Measurements from ENCODE around the gene OR1I1.
A peak's percentile ranks its signal among the peaks of the same experiment; 100 is the strongest.

OR1I1 gene

DNA sequence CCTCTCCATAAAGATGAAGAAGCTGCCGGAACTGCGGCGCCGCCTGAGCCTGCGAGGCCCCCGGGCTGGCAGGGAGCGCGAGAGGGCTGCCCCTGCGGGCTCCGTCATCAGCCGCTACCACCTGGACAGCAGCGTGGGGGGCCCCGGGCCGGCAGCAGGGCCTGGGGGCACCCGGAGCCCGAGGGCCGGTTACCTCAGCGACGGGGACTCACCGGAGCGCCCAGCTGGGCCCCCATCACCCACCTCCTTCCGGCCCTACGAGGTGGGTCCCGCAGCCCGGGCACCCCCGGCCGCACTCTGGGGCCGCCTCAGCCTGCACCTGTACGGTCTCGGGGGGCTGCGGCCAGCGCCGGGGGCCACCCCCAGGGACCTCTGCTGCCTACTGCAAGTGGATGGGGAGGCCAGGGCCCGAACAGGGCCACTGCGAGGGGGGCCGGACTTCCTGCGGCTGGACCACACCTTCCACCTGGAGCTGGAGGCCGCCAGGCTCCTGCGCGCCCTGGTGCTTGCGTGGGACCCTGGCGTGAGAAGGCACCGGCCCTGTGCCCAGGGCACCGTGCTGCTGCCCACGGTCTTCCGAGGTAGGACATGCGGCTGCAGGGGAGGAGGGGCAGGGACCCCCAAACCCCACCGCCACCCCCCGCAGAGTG lies 27.9 kb downstream of the OR1I1 start:
- no peak for DNase-seq (ENCODE audit: low spot score)
- Histone ChIP-seq H3K27ac (replicated peaks; ENCODE audit: low read length) (no peak overlapping the region), H3K14ac (ENCODE audit: low read length) (no peak overlapping the region), H3K4me1 (ENCODE audit: control insufficient read depth in 2 of 2, insufficient read depth in 1 of 2, low read depth in 1 of 2, low read length in 2 of 2) (peaks cover 4 to 9% of the 10 kb centered on the region in 2 donors), H3K18ac (ENCODE audit: low read length) (no peak overlapping the region), H3K9me3 (replicated peaks in 1 of 2; ENCODE audit: control insufficient read depth in 2 of 2, insufficient read depth in 1 of 2, low read depth in 1 of 2, low read length in 2 of 2) (peaks cover 4 to 6% of the 10 kb centered on the region in 2 donors), H3K23ac (ENCODE audit: low read depth, low read length, poor library complexity) (no peak overlapping the region), H3K9ac (ENCODE audit: low read depth, low read length, poor library complexity) (no peak overlapping the region), H3K4me3 (ENCODE audit: low read length in 2 of 2) (no peak overlapping the region), H4K91ac (ENCODE audit: low read depth, low read length, poor library complexity) (no peak overlapping the region), H2BK15ac (ENCODE audit: low read length) (no peak overlapping the region), H2AK5ac (ENCODE audit: low read depth, low read length) (no peak overlapping the region), H4K8ac (ENCODE audit: low read depth, low read length) (no peak overlapping the region), H2BK120ac (ENCODE audit: low read depth, low read length) (no peak overlapping the region), H2BK5ac (ENCODE audit: low read length) (no peak overlapping the region), H3K36me3 (replicated peaks in 1 of 2; ENCODE audit: control insufficient read depth in 2 of 2, insufficient read depth in 2 of 2, low read length in 2 of 2) (peaks cover 40 to 58% of the 10 kb centered on the region in 2 donors), H3K79me1 (ENCODE audit: low read depth, low read length) (peaks cover 12% of the 10 kb centered on the region), H2BK12ac (ENCODE audit: low read length) (no peak overlapping the region), H3K4me2 (ENCODE audit: insufficient read depth, low read length, poor library complexity, severe bottlenecking) (no peak overlapping the region), H3K27me3 (ENCODE audit: control insufficient read depth in 3 of 3, insufficient read depth in 3 of 3, low read depth in 1 of 3, low read length in 3 of 3) (no peaks in the 10 kb centered on the region), H2AFZ (ENCODE audit: low read length) (no peak overlapping the region), H3K4ac (ENCODE audit: low read length) (no peak overlapping the region)
- WGBS, 2 donors (ENCODE audit: extremely low coverage in 2 of 2, insufficient read length in 2 of 2, insufficient replicate concordance in 1 of 2), result no CpG with 5 or more reads among the region's 49 CpGs

DNA sequence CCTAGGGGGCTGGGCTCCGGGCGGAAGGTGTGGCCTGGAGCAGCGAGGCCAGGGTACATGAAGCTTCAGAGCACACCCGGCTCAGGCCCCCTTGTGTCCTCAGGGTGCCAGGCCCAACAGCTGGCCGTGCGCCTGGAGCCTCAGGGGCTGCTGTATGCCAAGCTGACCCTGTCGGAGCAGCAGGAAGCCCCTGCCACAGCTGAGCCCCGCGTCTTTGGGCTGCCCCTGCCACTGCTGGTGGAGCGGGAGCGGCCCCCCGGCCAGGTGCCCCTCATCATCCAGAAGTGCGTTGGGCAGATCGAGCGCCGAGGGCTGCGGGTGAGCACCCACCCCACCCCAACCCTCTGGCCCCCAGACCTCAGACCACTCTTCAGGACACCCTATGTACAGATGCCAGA lies 28.4 kb downstream of the OR1I1 start:
- no peak overlapping the region for H3K4ac ChIP-seq (ENCODE audit: low read length)
- no peak overlapping the region for H2BK15ac ChIP-seq (ENCODE audit: low read length)
- no peak overlapping the region for H2BK5ac ChIP-seq (ENCODE audit: low read length)
- peaks cover 44 to 64% of the 10 kb centered on the region in 2 donors for H3K36me3 ChIP-seq (replicated peaks in 1 of 2; ENCODE audit: control insufficient read depth in 2 of 2, insufficient read depth in 2 of 2, low read length in 2 of 2)
- H4K8ac ChIP-seq (ENCODE audit: low read depth, low read length), result no peak overlapping the region
- H3K9ac ChIP-seq (ENCODE audit: low read depth, low read length, poor library complexity), result no peak overlapping the region
- no peak overlapping the region for H2AFZ ChIP-seq (ENCODE audit: low read length)
- H3K4me3 ChIP-seq (ENCODE audit: low read length in 2 of 2), result no peak overlapping the region
- peaks cover 12% of the 10 kb centered on the region for H3K79me1 ChIP-seq (ENCODE audit: low read depth, low read length)
- WGBS, 2 donors (ENCODE audit: extremely low coverage in 2 of 2, insufficient read length in 2 of 2, insufficient replicate concordance in 1 of 2), result no CpG with 5 or more reads among the region's 17 CpGs
- no peak overlapping the region for H4K91ac ChIP-seq (ENCODE audit: low read depth, low read length, poor library complexity)
- H2BK12ac ChIP-seq (ENCODE audit: low read length), result no peak overlapping the region
- peaks cover 4 to 9% of the 10 kb centered on the region in 2 donors for H3K4me1 ChIP-seq (ENCODE audit: control insufficient read depth in 2 of 2, insufficient read depth in 1 of 2, low read depth in 1 of 2, low read length in 2 of 2)
- H3K14ac ChIP-seq (ENCODE audit: low read length), result no peak overlapping the region
- H3K18ac ChIP-seq (ENCODE audit: low read length), result peak overlapping the region; percentile 17
- peaks cover 3 to 4% of the 10 kb centered on the region in 2 donors for H3K9me3 ChIP-seq (replicated peaks in 1 of 2; ENCODE audit: control insufficient read depth in 2 of 2, insufficient read depth in 1 of 2, low read depth in 1 of 2, low read length in 2 of 2)
- no peak overlapping the region for H3K4me2 ChIP-seq (ENCODE audit: insufficient read depth, low read length, poor library complexity, severe bottlenecking)
- no peak overlapping the region for H2BK120ac ChIP-seq (ENCODE audit: low read depth, low read length)
- no peak overlapping the region for H2AK5ac ChIP-seq (ENCODE audit: low read depth, low read length)
- DNase-seq (ENCODE audit: low spot score), result no peak
- H3K23ac ChIP-seq (ENCODE audit: low read depth, low read length, poor library complexity), result no peak overlapping the region
- no peak overlapping the region for H3K27ac ChIP-seq (replicated peaks; ENCODE audit: low read length)
- H3K27me3 ChIP-seq (ENCODE audit: control insufficient read depth in 3 of 3, insufficient read depth in 3 of 3, low read depth in 1 of 3, low read length in 3 of 3), result no peaks in the 10 kb centered on the region

DNA sequence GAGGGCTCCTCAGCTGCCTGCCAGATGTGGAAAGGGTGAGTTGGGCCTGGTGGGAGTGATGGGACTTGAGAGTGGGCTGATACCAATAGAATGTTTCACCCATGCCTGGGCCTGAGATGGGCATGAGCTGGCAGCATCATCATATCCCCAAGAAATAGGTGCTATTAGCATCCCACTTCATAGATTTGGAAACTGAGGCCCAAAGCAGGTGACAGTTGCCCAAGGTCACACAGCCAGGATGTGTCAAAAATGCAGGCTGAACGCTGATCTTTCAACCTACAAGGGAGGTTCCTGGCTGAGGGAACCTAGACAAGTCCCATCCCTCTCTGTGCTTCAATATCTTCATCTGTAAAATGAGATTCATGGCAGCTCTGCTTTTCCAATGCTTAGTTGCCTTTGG lies 29.7 kb downstream of the OR1I1 start:
- Histone ChIP-seq H3K79me1 (ENCODE audit: low read depth, low read length) (peaks cover 14% of the 10 kb centered on the region), H3K4me1 (ENCODE audit: control insufficient read depth in 2 of 2, insufficient read depth in 1 of 2, low read depth in 1 of 2, low read length in 2 of 2) (peaks cover 4 to 9% of the 10 kb centered on the region in 2 donors), H3K14ac (ENCODE audit: low read length) (no peak overlapping the region), H3K27me3 (ENCODE audit: control insufficient read depth in 3 of 3, insufficient read depth in 3 of 3, low read depth in 1 of 3, low read length in 3 of 3) (no peaks in the 10 kb centered on the region), H3K36me3 (replicated peaks in 1 of 2; ENCODE audit: control insufficient read depth in 2 of 2, insufficient read depth in 2 of 2, low read length in 2 of 2) (peaks cover 55 to 77% of the 10 kb centered on the region in 2 donors), H2BK12ac (ENCODE audit: low read length) (no peak overlapping the region), H3K4me3 (ENCODE audit: low read length in 2 of 2) (no peak overlapping the region), H3K18ac (ENCODE audit: low read length) (no peak overlapping the region), H3K9me3 (replicated peaks in 1 of 2; ENCODE audit: control insufficient read depth in 2 of 2, insufficient read depth in 1 of 2, low read depth in 1 of 2, low read length in 2 of 2) (peaks cover 3 to 4% of the 10 kb centered on the region in 2 donors), H3K4me2 (ENCODE audit: insufficient read depth, low read length, poor library complexity, severe bottlenecking) (no peak overlapping the region), H2BK5ac (ENCODE audit: low read length) (no peak overlapping the region), H3K23ac (ENCODE audit: low read depth, low read length, poor library complexity) (no peak overlapping the region), H3K27ac (replicated peaks; ENCODE audit: low read length) (no peak overlapping the region), H2BK15ac (ENCODE audit: low read length) (no peak overlapping the region), H3K9ac (ENCODE audit: low read depth, low read length, poor library complexity) (peak overlapping the region; percentile 21), H3K4ac (ENCODE audit: low read length) (no peak overlapping the region), H2AFZ (ENCODE audit: low read length) (no peak overlapping the region), H4K91ac (ENCODE audit: low read depth, low read length, poor library complexity) (no peak overlapping the region), H2AK5ac (ENCODE audit: low read depth, low read length) (no peak overlapping the region), H2BK120ac (ENCODE audit: low read depth, low read length) (no peak overlapping the region), H4K8ac (ENCODE audit: low read depth, low read length) (no peak overlapping the region)
- no peak for DNase-seq (ENCODE audit: low spot score)
- WGBS, 2 donors (ENCODE audit: extremely low coverage in 2 of 2, insufficient read length in 2 of 2, insufficient replicate concordance in 1 of 2), result no CpG with 5 or more reads among the region's 1 CpG

DNA sequence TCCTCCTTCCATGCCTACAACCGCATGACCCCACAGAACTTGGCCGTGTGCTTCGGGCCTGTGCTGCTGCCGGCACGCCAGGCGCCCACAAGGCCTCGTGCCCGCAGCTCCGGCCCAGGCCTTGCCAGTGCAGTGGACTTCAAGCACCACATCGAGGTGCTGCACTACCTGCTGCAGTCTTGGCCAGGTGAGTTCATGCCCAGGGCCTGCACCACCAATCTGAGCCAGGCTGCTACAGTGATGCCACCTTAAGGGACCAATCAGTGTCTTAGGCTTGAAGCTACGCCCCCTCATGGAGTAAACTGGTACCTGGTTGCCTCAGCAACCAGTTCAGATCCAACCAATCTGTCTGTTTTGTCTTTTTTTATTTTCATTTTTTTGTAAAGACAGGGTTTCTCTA lies 30.4 kb downstream of the OR1I1 start:
- Histone ChIP-seq H3K79me1 (ENCODE audit: low read depth, low read length) (peaks cover 15% of the 10 kb centered on the region), H3K4me3 (ENCODE audit: low read length in 2 of 2) (peak overlapping the region in 1 of 2 donors; percentile 38), H3K27ac (replicated peaks; ENCODE audit: low read length) (no peak overlapping the region), H3K23ac (ENCODE audit: low read depth, low read length, poor library complexity) (no peak overlapping the region), H3K4me2 (ENCODE audit: insufficient read depth, low read length, poor library complexity, severe bottlenecking) (no peak overlapping the region), H2BK120ac (ENCODE audit: low read depth, low read length) (no peak overlapping the region), H3K4ac (ENCODE audit: low read length) (no peak overlapping the region), H3K36me3 (replicated peaks in 1 of 2; ENCODE audit: control insufficient read depth in 2 of 2, insufficient read depth in 2 of 2, low read length in 2 of 2) (peaks cover 60 to 83% of the 10 kb centered on the region in 2 donors), H4K8ac (ENCODE audit: low read depth, low read length) (no peak overlapping the region), H2AFZ (ENCODE audit: low read length) (no peak overlapping the region), H2BK15ac (ENCODE audit: low read length) (no peak overlapping the region), H3K27me3 (ENCODE audit: control insufficient read depth in 3 of 3, insufficient read depth in 3 of 3, low read depth in 1 of 3, low read length in 3 of 3) (no peaks in the 10 kb centered on the region), H3K18ac (ENCODE audit: low read length) (no peak overlapping the region), H2BK5ac (ENCODE audit: low read length) (no peak overlapping the region), H2BK12ac (ENCODE audit: low read length) (no peak overlapping the region), H3K14ac (ENCODE audit: low read length) (no peak overlapping the region), H2AK5ac (ENCODE audit: low read depth, low read length) (no peak overlapping the region), H3K4me1 (ENCODE audit: control insufficient read depth in 2 of 2, insufficient read depth in 1 of 2, low read depth in 1 of 2, low read length in 2 of 2) (peaks cover 4 to 9% of the 10 kb centered on the region in 2 donors), H3K9me3 (replicated peaks in 1 of 2; ENCODE audit: control insufficient read depth in 2 of 2, insufficient read depth in 1 of 2, low read depth in 1 of 2, low read length in 2 of 2) (peaks cover 3 to 4% of the 10 kb centered on the region in 2 donors), H4K91ac (ENCODE audit: low read depth, low read length, poor library complexity) (no peak overlapping the region), H3K9ac (ENCODE audit: low read depth, low read length, poor library complexity) (no peak overlapping the region)
- no peak for DNase-seq (ENCODE audit: low spot score)
- WGBS, 2 donors (ENCODE audit: extremely low coverage in 2 of 2, insufficient read length in 2 of 2, insufficient replicate concordance in 1 of 2), result no CpG with 5 or more reads among the region's 11 CpGs
